Stimulated activated CD4-positive, alpha-beta T cell treated with anti-CD3 and anti-CD28 coated beads, Interleukin-12 subunit alpha, Interleukin-12 subunit beta, amount 100 ng/mL, for 24 hours (primary cell): ENCODE results near the gene BRINP3.

ENCODE experiments used
- DNase-seq, 2 experiments: peaks; one replicate each; pipeline ENCODE4 v3.0.0-alpha.2; 2020; ENCODE audit warnings: low read depth in 2 of 2

BRINP3 gene

GRCh38 chr1:190104961-190105360, 372.7 kb downstream of the BRINP3 start:
- no peak for DNase-seq

GRCh38 chr1:190102757-190103326, 374.8 kb downstream of the BRINP3 start:
- no peak for DNase-seq

- DNase-seq: no peak
Observed at GRCh38 chr1:190101756-190102155, 375.9 kb downstream of the BRINP3 start.

GRCh38 chr1:190098756-190099155, 378.9 kb downstream of the BRINP3 start:
- no peak for DNase-seq

- DNase-seq: no peak
Observed at GRCh38 chr1:190098107-190098506, 379.6 kb downstream of the BRINP3 start.

DNA sequence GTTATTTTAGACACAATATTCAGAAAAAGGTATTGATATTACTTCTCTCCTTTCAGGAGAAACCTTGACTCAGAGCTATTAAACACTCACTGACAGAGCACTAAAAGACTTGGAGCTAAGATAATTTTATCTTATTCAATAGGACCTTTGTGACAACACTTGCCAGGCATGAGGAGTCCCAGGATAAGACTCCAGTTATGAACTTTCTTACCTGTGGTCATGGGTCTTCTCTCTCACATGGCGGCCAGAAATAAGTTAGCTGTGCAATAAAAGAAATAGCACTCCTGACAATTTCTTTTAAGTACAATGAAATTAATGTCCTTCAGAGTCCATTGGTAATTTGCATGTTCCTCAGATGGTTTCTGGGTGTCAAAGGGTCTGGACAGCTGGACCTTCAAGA, 382.1 kb downstream of the BRINP3 start:
- no peak for DNase-seq

- DNase-seq: no peak
Observed at GRCh38 chr1:190084552-190084951, 393.1 kb downstream of the BRINP3 start.

- DNase-seq: no peak
Observed at GRCh38 chr1:190068304-190068703, 409.4 kb downstream of the BRINP3 start.

DNA sequence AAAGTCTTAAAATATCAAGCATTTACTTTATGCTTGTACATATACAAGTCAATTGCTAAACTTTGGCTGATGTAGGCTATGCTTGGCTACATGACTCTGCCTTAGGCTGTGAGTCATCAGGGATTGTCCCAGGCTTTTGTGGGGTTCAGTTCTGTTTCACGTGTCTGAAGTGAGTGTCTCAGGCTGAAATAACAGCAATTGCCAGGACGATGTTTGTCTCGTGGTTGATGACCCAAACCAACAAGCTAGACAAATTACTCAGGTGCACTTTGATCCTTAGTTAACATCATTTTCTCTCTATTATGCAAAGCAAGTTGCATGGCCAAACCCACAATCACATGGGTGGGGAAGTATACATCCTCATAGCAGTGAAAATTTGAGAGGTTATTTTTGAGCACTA, 410.1 kb downstream of the BRINP3 start:
- no peak for DNase-seq

- no peak for DNase-seq
Observed at GRCh38 chr1:190066011-190066410, 411.7 kb downstream of the BRINP3 start.

GRCh38 chr1:190049314-190049713, 428.4 kb downstream of the BRINP3 start:
- DNase-seq: no peak
